ENCODE measurements around the gene PHACTR3. TPM values are rescaled to one million over a fixed set of nuclear protein-coding genes. Genes with fewer than 3 reads are reported as not detected.

The PHACTR3 gene
- total RNA-seq, 2 experiments from 2014 or later: not detected

DNA sequence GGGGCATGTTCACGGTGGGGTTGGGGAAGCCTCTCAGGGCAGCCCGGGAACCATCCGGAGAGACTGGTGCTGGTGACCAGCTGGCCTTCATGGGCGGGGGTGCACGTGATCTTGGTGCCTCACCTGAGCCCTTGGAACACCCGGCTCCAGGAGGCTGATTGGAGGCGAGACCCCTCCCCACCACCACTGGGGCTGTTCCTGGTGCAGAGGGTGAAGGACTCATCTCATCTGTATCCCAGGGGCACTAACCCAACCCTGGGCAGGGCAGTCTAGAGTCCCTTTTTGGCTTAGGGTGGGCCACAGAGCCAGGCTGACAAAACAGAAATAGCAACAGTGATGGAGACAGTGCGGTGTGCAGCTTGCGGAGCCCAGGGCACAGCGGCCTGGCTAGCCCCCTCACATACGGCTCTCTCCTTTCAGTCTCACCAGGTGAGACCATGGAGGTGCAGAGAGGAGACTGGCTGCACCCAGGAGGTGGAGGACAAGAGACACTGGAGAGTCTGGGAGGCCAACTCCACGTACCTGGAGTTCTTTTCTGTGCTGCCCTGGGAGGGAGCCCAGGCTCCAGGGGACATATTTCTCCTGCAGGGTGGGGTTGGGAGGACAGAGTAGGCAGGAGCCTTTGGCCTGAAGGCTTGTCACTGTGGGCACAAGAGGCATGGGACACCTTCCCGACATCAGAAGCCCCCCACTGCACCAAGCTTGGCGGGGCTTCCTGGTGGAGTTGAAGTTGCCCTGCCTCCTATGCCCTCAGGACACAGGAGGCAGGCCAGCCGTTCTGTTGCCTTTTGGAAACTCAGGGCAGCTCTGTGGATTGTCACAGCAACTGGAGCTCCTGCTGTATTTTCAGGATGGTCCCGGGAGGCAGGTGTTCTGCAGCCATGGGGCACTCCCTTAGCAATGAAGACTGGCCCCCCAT lies 223.1 kb downstream of the PHACTR3 start:
- H3K9me3 Mint-ChIP-seq: no peaks in the 10 kb centered on the region
- ChIA-PET POLR2A (no interaction called here), CTCF (no interaction called here)
- no peak overlapping the region for H3K27ac Mint-ChIP-seq
- no peaks in the 10 kb centered on the region for H3K4me1 Mint-ChIP-seq
- no peak overlapping the region for H3K4me3 Mint-ChIP-seq
- peak; percentile 2 for DNase-seq
- H3K27me3 Mint-ChIP-seq: no peaks in the 10 kb centered on the region
- no peaks in the 10 kb centered on the region for H3K36me3 Mint-ChIP-seq (ENCODE audit: low read depth)

DNA sequence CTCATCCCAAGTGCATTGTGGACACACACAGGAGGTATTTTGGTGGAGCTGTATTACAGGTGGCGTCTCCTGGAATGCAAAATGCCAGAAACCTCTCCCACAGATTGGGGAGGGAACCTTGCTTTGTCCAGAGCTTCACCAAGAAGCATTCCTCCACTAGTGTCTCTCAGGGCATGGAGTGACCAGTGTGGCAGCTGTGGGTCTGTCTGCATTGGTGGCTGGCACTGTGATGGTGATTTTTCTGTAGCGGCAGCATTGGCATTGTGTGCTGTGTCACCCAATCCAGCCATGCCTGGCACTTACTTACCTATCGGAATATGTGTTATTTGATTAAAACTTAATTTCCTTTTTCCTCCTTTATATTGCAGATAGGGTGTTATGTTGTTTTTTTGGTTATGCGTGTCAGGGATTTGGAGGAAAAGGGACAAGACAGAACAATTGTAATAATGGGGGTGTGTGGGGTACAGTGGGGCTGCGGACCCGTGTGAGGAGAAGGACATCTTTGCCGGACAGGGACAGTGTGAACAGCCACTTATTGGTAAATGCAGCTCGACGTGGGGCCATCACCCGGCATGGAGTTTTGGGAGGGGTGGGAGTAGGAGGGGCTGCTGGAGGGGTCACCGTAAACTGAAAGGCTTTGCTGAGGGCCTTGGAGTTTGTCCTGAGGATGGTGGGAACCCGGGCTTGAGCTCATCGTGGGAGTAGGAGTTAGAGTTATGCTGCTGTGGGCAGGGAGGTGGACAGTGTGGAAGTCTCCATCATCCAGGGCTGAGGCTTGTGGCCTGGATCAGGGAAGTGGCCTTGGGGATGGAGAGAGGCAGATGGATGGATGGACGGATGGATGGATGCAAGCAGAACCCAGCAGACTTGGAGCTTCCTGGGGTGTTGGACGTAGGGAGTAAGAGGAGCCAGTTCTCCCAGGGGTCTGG lies 224.0 kb downstream of the PHACTR3 start:
- no peaks in the 10 kb centered on the region for H3K36me3 Mint-ChIP-seq (ENCODE audit: low read depth)
- no peaks in the 10 kb centered on the region for H3K27me3 Mint-ChIP-seq
- H3K4me1 Mint-ChIP-seq: no peaks in the 10 kb centered on the region
- H3K27ac Mint-ChIP-seq: no peak overlapping the region
- H3K4me3 Mint-ChIP-seq: no peak overlapping the region
- peak; percentile 4 for DNase-seq
- POLR2A ChIA-PET: no interaction called here
- H3K9me3 Mint-ChIP-seq: no peaks in the 10 kb centered on the region
- CTCF ChIA-PET: no interaction called here

DNA sequence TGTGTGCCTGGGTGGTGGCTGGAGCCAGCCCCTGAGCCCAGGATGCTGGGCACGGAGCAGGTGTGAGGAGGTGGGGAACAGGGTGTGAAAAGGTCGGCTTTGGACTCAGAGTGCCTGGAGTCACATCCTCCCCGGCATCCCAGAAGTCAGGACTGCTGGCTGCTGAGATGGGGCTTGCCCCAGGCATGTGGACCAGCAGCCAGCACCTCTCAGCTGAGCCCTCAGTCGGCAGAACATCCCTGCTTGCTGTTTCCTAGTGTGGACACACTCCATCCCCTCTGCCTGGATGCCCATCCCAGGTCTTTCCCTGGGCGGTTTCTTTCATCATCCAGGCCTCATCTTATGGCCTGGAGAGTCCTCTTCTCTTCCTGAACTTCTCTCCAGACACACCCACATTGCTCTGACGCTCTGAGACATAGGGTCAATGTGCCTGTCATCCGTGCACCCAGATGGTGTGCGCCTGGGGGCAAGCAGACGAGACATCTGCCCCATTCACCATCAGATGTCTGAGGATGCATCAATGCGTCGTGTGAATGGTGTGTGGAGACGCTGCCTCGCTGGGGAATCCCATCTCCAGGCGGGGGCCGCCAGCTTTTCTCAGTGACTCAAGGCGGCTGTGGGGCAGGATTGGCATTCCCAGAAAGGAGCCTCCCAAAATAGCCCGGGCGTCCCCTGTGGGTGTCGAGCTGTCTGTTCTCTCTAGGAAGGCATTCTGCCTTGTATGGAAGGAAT lies 224.9 kb downstream of the PHACTR3 start:
- Mint-ChIP-seq H3K4me3 (no peak overlapping the region), H3K36me3 (ENCODE audit: low read depth) (no peaks in the 10 kb centered on the region), H3K27me3 (no peaks in the 10 kb centered on the region), H3K4me1 (no peaks in the 10 kb centered on the region), H3K9me3 (no peaks in the 10 kb centered on the region), H3K27ac (no peak overlapping the region)
- peak; percentile 4 for DNase-seq
- CTCF ChIA-PET: no interaction called here
- POLR2A ChIA-PET: no interaction called here

DNA sequence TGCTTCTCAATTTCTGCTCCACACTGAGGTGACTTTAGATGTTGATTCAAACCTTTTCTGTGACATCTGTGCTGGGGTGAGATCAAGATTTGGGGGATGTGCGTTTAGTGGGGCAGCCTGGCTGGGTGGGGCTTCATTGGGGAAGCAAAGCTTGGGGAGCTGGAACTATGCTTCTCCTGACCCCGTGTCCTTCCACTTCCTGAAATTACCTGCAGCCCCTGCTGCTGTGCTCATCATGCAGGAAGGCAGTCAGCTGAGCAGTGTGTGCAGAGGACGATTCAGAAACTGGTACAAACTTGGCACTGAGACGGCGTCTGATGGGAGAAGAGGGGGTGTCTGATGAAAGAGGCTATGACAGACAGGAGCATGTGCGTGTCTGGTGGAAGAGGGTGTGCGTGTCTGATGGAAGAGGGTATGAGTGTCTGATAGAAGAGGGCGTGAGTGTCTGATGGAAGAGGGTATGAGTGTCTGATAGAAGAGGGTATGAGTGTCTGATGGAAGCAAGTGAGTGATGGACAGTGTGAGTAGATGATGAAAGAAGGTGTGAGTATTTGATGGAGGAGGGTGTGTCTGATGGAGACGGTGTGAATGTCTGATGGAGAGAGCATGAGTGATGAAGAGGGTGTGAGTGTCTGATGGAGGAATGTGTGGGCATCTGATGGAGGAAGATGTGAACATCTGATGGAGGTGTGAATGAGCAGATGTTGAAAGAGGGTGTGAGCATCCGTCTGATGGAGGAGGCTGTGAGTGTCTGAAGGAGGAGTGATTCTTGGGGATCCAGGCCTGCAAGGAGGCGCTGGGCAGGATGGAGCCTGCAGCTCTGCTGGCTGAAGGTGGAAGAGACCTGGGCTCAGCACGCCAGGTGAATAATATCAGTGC lies 225.7 kb downstream of the PHACTR3 start:
- Mint-ChIP-seq H3K4me3 (no peak overlapping the region), H3K36me3 (ENCODE audit: low read depth) (no peaks in the 10 kb centered on the region), H3K4me1 (no peaks in the 10 kb centered on the region), H3K27me3 (peaks cover 4% of the 10 kb centered on the region), H3K9me3 (no peaks in the 10 kb centered on the region), H3K27ac (no peak overlapping the region)
- ChIA-PET CTCF (no interaction called here), POLR2A (no interaction called here)
- DNase-seq: peak; percentile 2

DNA sequence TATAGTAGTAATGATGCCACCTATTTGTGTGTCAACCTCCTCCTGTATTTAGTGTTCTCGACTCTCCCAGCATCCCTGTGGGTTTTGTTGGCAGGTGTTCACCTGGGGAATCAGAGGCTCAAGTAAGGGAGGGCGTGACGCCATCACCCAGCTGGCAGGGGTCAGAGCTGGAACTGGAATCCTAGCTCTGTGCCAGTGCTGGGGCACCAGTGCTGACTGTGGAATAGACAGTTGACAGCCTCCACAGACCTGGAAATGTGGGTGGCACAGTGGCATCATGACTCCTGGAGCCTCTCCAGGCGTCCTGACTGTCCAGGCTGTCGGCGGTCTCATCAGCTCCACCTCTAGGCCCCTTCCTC lies 226.3 kb downstream of the PHACTR3 start:
- ChIA-PET CTCF (interaction anchor here (1.4 kb wide), 1 partner anchor 47 kb away, joined by 3 read pairs; no protein-coding TSS in a partner anchor), POLR2A (no interaction called here)
- no peak for DNase-seq
- Mint-ChIP-seq H3K4me3 (no peak overlapping the region), H3K9me3 (no peaks in the 10 kb centered on the region), H3K27me3 (peaks cover 4% of the 10 kb centered on the region), H3K4me1 (no peaks in the 10 kb centered on the region), H3K36me3 (ENCODE audit: low read depth) (no peaks in the 10 kb centered on the region), H3K27ac (no peak overlapping the region)

DNA sequence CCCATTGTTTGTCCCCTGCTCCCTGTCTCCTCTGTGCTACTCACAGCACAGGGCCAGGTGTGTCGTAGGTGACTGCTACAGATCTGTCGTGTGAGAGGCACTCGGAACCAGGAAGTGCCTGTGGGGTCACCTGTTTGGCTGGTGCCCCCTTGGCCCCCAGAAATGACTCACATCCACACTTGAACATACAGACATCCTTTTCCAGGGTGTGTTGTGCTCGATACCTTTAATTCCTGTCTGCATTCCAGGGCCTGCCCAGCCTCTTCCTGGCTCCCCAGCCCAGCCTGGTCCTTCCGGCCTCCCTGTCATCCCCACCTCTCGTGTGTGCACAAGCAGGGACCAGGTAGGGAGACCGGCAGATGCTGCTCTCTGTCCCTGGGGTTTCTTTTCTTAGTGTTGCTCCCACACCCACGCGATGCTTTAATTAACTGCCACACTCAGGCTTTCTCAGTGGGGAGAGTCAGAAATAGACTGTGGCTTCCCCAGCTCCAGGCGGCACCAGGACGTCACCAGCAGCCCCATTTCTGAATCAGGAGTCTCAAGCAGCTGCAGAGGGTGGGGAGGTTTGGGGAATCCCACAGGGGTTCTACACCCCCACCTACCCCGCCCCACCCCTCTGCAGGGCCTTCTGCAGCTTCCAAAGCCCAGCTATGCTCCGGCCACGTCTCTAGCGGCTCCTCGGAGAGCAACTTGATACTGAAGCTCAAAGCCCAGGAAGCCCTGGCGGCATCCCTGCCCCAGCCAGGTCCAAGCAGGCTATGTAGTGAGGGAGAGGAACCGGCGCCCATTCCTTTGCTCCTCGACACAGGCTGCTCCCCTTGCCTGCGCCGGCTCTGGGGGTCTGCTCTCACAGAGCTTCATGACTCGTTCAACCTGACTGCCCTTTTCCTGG lies 226.9 kb downstream of the PHACTR3 start:
- ChIA-PET CTCF (interaction anchor here (1.4 kb wide), 1 partner anchor 48 kb away, joined by 3 read pairs; no protein-coding TSS in a partner anchor), POLR2A (no interaction called here)
- no peaks in the 10 kb centered on the region for H3K9me3 Mint-ChIP-seq
- no peak overlapping the region for H3K27ac Mint-ChIP-seq
- no peak overlapping the region for H3K4me3 Mint-ChIP-seq
- peak; percentile 3 for DNase-seq
- H3K27me3 Mint-ChIP-seq: peaks cover 7% of the 10 kb centered on the region
- H3K36me3 Mint-ChIP-seq (ENCODE audit: low read depth): no peaks in the 10 kb centered on the region
- H3K4me1 Mint-ChIP-seq: no peaks in the 10 kb centered on the region

DNA sequence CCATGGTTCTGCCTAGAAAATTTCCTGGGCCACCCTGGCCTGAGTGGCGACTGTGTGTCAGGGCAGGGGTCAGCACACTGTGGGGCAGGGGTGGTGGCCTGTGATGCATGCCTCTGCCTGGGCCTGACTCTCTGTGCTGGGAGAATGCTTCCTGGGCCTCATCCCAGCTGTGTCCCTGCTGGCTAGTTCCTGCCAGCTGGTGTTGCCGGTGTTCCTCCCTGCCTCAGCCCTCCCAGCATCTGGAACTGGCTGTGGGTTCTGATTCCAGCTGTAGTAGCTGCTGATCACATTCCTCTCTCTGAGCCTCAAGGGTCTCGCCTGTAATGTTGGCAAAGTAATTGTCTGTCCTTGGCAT lies 227.6 kb downstream of the PHACTR3 start:
- CTCF ChIA-PET: interaction anchor here (1.4 kb wide), 1 partner anchor 49 kb away, joined by 3 read pairs; no protein-coding TSS in a partner anchor
- H3K9me3 Mint-ChIP-seq: no peaks in the 10 kb centered on the region
- DNase-seq: no peak
- no peak overlapping the region for H3K27ac Mint-ChIP-seq
- H3K4me3 Mint-ChIP-seq: no peak overlapping the region
- no peaks in the 10 kb centered on the region for H3K36me3 Mint-ChIP-seq (ENCODE audit: low read depth)
- POLR2A ChIA-PET: no interaction called here
- H3K27me3 Mint-ChIP-seq: peaks cover 12% of the 10 kb centered on the region
- no peaks in the 10 kb centered on the region for H3K4me1 Mint-ChIP-seq

DNA sequence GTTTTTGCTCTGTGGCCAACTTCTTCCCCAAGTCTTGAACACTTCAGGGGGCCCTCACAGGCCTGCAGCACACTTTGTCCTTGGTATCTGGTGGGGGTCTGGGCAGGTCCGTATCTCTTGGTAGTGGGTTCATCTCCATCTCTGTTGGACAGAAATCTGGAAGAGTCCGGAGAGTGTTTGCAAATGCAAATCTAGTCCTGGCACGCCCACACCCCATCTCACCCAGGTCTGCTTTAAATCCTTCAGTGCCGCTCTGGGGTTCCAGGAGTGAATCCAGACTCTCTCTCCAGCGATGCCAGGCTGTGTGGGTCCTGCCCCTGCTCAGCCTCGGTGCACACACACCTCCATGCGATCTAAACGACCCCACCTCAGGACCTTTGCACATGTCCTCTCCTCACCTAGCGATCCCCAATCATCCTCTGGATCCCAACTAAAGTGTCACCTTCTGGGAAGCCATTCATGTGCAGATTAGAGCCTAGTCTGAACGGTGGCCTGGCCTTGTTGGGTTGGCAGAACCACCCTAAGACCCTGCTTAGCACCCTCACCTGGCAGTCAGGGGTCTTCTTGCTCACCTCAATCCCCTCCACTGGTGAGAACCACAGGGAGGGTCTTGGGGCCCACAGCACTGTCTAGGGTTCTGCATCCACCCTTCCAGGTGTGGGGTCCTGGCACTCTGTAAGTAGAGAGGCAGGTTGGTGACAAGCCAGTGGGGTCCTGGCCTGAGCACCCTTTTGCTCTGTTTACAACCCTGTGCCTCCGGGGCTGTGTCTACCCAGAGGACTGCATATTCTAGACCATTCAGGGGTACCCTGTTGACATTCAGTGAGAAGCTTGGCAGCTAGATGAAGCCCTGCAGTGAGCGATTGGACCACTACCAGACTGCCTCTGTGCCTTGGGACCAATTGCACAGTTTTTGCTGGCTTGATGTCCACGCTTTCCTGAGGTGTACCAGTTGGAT lies 228.3 kb downstream of the PHACTR3 start:
- H3K9me3 Mint-ChIP-seq: no peaks in the 10 kb centered on the region
- CTCF ChIA-PET: interaction anchor here (1.4 kb wide), 1 partner anchor 49 kb away, joined by 3 read pairs; no protein-coding TSS in a partner anchor
- POLR2A ChIA-PET: no interaction called here
- no peaks in the 10 kb centered on the region for H3K4me1 Mint-ChIP-seq
- H3K27me3 Mint-ChIP-seq: peaks cover 15% of the 10 kb centered on the region
- no peaks in the 10 kb centered on the region for H3K36me3 Mint-ChIP-seq (ENCODE audit: low read depth)
- no peak for DNase-seq
- H3K27ac Mint-ChIP-seq: no peak overlapping the region
- H3K4me3 Mint-ChIP-seq: no peak overlapping the region

DNA sequence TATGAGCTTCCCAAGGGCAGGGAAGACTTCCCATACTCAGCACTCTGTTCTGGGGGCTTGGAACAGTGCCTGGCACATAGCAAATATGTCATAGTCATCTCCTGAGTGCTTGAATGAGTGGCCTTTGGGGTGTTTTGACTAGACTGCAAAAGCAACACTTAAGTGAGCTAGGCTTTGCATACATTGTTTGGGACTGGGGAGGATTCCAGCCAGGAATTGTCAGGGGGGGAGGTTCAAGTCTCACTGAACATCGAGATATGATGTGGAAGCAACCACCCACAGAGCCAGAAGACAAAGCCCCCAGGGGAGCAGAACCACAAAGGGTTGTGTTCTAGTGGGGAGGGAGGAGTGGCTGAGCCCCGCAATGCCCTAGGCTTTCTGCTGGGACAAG lies 230.7 kb downstream of the PHACTR3 start:
- H3K36me3 Mint-ChIP-seq (ENCODE audit: low read depth): no peaks in the 10 kb centered on the region
- CTCF ChIA-PET: no interaction called here
- H3K27ac Mint-ChIP-seq: no peak overlapping the region
- no peaks in the 10 kb centered on the region for H3K4me1 Mint-ChIP-seq
- no peak for DNase-seq
- H3K27me3 Mint-ChIP-seq: peaks cover 18% of the 10 kb centered on the region
- no peak overlapping the region for H3K4me3 Mint-ChIP-seq
- POLR2A ChIA-PET: no interaction called here
- no peaks in the 10 kb centered on the region for H3K9me3 Mint-ChIP-seq

DNA sequence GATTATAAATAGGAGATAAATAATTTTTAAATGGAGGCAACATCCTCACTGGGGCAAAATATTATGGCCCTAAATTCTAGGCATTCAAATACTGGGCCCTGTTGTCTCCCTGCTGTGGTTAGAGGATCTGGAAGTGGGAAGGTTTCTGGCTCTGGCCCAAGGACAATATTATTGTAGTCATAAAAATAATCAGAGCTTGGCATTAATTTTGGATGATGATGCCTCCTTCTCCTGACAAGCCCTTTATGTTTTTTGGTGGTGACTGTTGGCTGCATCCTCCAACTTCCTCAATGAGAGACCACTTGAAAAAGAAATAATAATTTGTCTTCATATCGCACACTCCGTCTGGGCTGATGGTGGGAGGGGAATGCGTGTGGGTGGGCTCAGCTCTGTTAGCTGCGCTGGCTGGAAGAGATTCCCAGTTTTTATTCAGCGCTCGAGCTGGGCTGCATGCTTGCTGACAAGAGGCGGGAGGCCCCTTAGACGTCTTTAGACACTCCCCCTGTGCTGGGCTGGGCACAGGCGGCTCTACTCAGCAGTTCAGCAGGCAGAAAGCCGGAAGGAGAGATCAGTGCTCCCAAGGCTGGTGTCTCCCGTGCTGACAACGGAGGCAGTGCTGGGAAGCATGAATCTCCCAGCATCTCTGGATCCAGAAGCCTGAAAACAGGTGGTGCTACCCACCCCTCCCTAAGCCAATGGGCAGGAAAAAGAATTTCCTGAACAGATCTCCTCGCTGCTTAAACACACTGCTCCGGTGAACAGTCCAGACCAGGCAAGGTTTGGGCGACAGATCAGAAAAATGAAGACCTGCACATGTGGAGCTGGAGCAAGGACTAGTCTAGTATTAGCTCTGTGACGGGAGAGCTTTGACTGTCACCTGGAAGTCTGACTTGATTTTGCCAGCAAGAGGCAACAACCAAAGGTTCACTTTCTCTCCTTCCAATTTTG lies 231.4 kb downstream of the PHACTR3 start:
- no peaks in the 10 kb centered on the region for H3K9me3 Mint-ChIP-seq
- no peak overlapping the region for H3K4me3 Mint-ChIP-seq
- ChIA-PET CTCF (no interaction called here), POLR2A (no interaction called here)
- no peak for DNase-seq
- H3K27me3 Mint-ChIP-seq: peaks cover 18% of the 10 kb centered on the region
- no peaks in the 10 kb centered on the region for H3K36me3 Mint-ChIP-seq (ENCODE audit: low read depth)
- H3K27ac Mint-ChIP-seq: no peak overlapping the region
- H3K4me1 Mint-ChIP-seq: no peaks in the 10 kb centered on the region

Measured in activated CD4-positive, alpha-beta T cell treated with anti-CD3 and anti-CD28 coated beads, Interleukin-2, amount 10 ng/mL, durations not matched to agents 7 days and 5 days (primary cell).